Lung (tissue), 12 donors: ENCODE data around the gene ACTR8. TPM values are rescaled to one million over a fixed set of nuclear protein-coding genes. Genes with fewer than 3 reads are reported as not detected.
A peak's percentile ranks its signal among the peaks of the same experiment; 100 is the strongest.

Experiments
- ATAC-seq: fragments of 200-7000 bp; cut with Tn5 transposase; one replicate; pipeline ENCODE4 v1.9.1; 2020; ENCODE audit warnings: moderate number of reproducible peaks; ENCODE audit not compliant: insufficient read depth, low FRiP score
- DNase-seq, 3 donors: peaks; one replicate each; pipeline ENCODE4 v3.0.0-alpha.2; 2013 to 2017
- H3K27ac ChIP-seq, 2 donors: one replicate each; pipeline ENCODE4 v1.5.1; 2013; ENCODE audit warnings: mild to moderate bottlenecking in 2 of 2, moderate library complexity in 2 of 2, control low read depth in 1 of 2, inconsistent platforms in 1 of 2, low read depth in 1 of 2, low read length in 1 of 2
- H3K27me3 ChIP-seq, 3 donors: one replicate each; pipeline ENCODE4 v1.5.1; 2013; ENCODE audit warnings: low read length in 2 of 3; ENCODE audit not compliant: control insufficient read depth in 3 of 3, insufficient read depth in 3 of 3
- H3K36me3 ChIP-seq, 4 donors: one replicate each; pipeline ENCODE4 v1.5.1; 2013; ENCODE audit warnings: low read length in 4 of 4, mild to moderate bottlenecking in 1 of 4, moderate library complexity in 1 of 4; ENCODE audit not compliant: control insufficient read depth in 4 of 4, insufficient read depth in 4 of 4
- H3K4me1 ChIP-seq, 5 donors: one replicate each; pipeline ENCODE4 v1.5.1; 2013; ENCODE audit warnings: low read length in 5 of 5, mild to moderate bottlenecking in 2 of 5, moderate library complexity in 1 of 5; ENCODE audit not compliant: control insufficient read depth in 5 of 5, insufficient read depth in 5 of 5
- H3K4me3 ChIP-seq: one replicate; pipeline ENCODE4 v1.5.1; 2013; ENCODE audit warnings: mild to moderate bottlenecking, control low read depth, moderate library complexity
- H3K9ac ChIP-seq, 2 donors: one replicate each; pipeline ENCODE4 v1.5.1; 2013; ENCODE audit warnings: low read length in 2 of 2, control low read depth in 1 of 2; ENCODE audit not compliant: insufficient read depth in 1 of 2
- H3K9me3 ChIP-seq, 4 donors: one replicate each; pipeline ENCODE4 v1.5.1; 2013; ENCODE audit warnings: low read length in 3 of 4, mild to moderate bottlenecking in 1 of 4, moderate library complexity in 1 of 4; ENCODE audit not compliant: control insufficient read depth in 4 of 4, insufficient read depth in 3 of 4
- WGBS, 2 donors: extraction: QIAGEN DNeasy Blood & Tissue Kit; methylation state at CpG; one replicate each; pipeline ENCODE4 v1.1.7; 2013; 5-methylcytosine and 5-hydroxymethylcytosine counted together
- polyA plus RNA-seq, 2 donors: library from polyadenylated mRNA; stranded (reverse); fragments of 200-250 nt; gene quantifications; one replicate each; pipeline ENCODE4 v1.2.1, GENCODE V29; 2013
- total RNA-seq, 2 donors: library from RNA; depleted of rRNA in 1 of 2; stranded (reverse); fragments of >200 nt in 1 of 2; gene quantifications; one replicate each; pipeline ENCODE4 v1.2.1, GENCODE V29; 2014 to 2021
- TF ChIP-seq, protein P1 (sequence below): IDR thresholded peaks from 2 replicates; pipeline ENCODE4 v1.5.1; 2012; ENCODE audit warnings: mild to moderate bottlenecking; ENCODE audit errors: control extremely low read depth, extremely low read depth
- donor health status: control.
- donor health status: control.
- donor health status: Bipolar disorder and iron deficiency.
- donor health status: healthy.
- donor health status: DM: yes; HTN: yes; CAD: no.

The ACTR8 gene
- total and polyA plus RNA-seq, 4 donors, result 12.4 to 28.8 (median 21.0) TPM

- peaks cover 0 to 21% (median 17%) of the 10 kb centered on the region in 3 donors for H3K27me3 ChIP-seq
- peak within 1 kb of the TSS; percentile 97 to 98 for H3K9ac ChIP-seq
- peak; percentile 99 to 100 (median 100) for DNase-seq
- TF ChIP-seq, protein P1, sequence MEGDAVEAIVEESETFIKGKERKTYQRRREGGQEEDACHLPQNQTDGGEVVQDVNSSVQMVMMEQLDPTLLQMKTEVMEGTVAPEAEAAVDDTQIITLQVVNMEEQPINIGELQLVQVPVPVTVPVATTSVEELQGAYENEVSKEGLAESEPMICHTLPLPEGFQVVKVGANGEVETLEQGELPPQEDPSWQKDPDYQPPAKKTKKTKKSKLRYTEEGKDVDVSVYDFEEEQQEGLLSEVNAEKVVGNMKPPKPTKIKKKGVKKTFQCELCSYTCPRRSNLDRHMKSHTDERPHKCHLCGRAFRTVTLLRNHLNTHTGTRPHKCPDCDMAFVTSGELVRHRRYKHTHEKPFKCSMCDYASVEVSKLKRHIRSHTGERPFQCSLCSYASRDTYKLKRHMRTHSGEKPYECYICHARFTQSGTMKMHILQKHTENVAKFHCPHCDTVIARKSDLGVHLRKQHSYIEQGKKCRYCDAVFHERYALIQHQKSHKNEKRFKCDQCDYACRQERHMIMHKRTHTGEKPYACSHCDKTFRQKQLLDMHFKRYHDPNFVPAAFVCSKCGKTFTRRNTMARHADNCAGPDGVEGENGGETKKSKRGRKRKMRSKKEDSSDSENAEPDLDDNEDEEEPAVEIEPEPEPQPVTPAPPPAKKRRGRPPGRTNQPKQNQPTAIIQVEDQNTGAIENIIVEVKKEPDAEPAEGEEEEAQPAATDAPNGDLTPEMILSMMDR, result no peak
- H3K36me3 ChIP-seq, result peaks cover 0 to 12% (median 6%) of the 10 kb centered on the region in 4 donors
- 1% methylated on average over 73 of the region's 73 CpGs for WGBS, 2 donors
- H3K9me3 ChIP-seq, result no peaks in the 10 kb centered on the region
- ATAC-seq, result peak; percentile 98
- peak within 1 kb of the TSS; percentile 95 to 99 for H3K27ac ChIP-seq
- H3K4me3 ChIP-seq, result peak within 1 kb of the TSS; percentile 99
- H3K4me1 ChIP-seq, result peaks cover 0 to 18% (median 4%) of the 10 kb centered on the region in 5 donors
These were observed 9.7 kb upstream of the ACTR8 start, which contains the start of gene SELENOK for GRCh38 chr3:53891497-53892285. Gene SELENOK, minus strand, starts transcription at chr3:53891859.

- Histone ChIP-seq H3K27me3 (peaks cover 0 to 17% (median 16%) of the 10 kb centered on the region in 3 donors), H3K27ac (peak overlapping the region; percentile 95 to 99), H3K9me3 (no peaks in the 10 kb centered on the region), H3K4me3 (peak overlapping the region; percentile 99), H3K36me3 (peaks cover 3 to 14% (median 7%) of the 10 kb centered on the region in 4 donors), H3K9ac (peak overlapping the region; percentile 97 to 98), H3K4me1 (peaks cover 0 to 18% (median 4%) of the 10 kb centered on the region in 5 donors)
- TF ChIP-seq, protein P1, result no peak
- 4 to 10% methylated on average over 21 of the region's 21 CpGs for WGBS, 2 donors
- no peak for ATAC-seq
- DNase-seq, result peak in 1 of 3 donors; percentile 42
These were observed 8.9 kb upstream of the ACTR8 start for GRCh38 chr3:53890726-53891475.

GRCh38 chr3:53888232-53888631, 6.3 kb upstream of the ACTR8 start:
- 70% methylated on average over 1 of the region's 1 CpG for WGBS, 2 donors

More at GRCh38 chr3:53888232-53888631, 6.3 kb upstream of the ACTR8 start:
- TF ChIP-seq, protein P1, result no peak
- Histone ChIP-seq H3K9me3 (no peaks in the 10 kb centered on the region), H3K36me3 (peaks cover 11 to 25% (median 18%) of the 10 kb centered on the region in 4 donors), H3K9ac (no peak overlapping the region), H3K27me3 (peaks cover 0 to 4% (median 0%) of the 10 kb centered on the region in 3 donors), H3K4me1 (peaks cover 0 to 18% (median 4%) of the 10 kb centered on the region in 5 donors), H3K4me3 (no peak overlapping the region), H3K27ac (no peak overlapping the region)
- DNase-seq (no peak), ATAC-seq (no peak)
